CD4-positive, alpha-beta T cell treated with Interleukin-17A for 4 hours (primary cell): Measurements from ENCODE around the gene ADAP2.
"Not testable (repeated sequence)": the region's sequence is repeated elsewhere in the genome, so short reads cannot be mapped to it uniquely, and the experiment has no call there.

Source experiments
- DNase-seq: peaks from one replicate; pipeline ENCODE4 v3.0.0-alpha.2; 2020; ENCODE audit warnings: mixed read lengths

The ADAP2 gene

GRCh38 chr17:30931582-30931981 is 9.8 kb downstream of the ADAP2 start:
- not testable (repeated sequence) for DNase-seq

- DNase-seq = no peak
Observed at GRCh38 chr17:30933966-30934365, 12.2 kb downstream of the ADAP2 start.

GRCh38 chr17:30939051-30939689 is 17.4 kb downstream of the ADAP2 start:
- DNase-seq = no peak

GRCh38 chr17:30942308-30943079 is 20.7 kb downstream of the ADAP2 start:
- DNase-seq = no peak

- DNase-seq = no peak
Observed at GRCh38 chr17:30947796-30948195, 26.1 kb downstream of the ADAP2 start.

GRCh38 chr17:30950189-30950588 is 28.4 kb downstream of the ADAP2 start:
- DNase-seq = no peak

- DNase-seq = no peak
Observed at GRCh38 chr17:30950669-30951399, 29.1 kb downstream of the ADAP2 start.

GRCh38 chr17:30952638-30953393 is 31.1 kb downstream of the ADAP2 start:
- no peak for DNase-seq

GRCh38 chr17:30954046-30954830 is 32.5 kb downstream of the ADAP2 start:
- DNase-seq = no peak

GRCh38 chr17:30956764-30957374 is 35.1 kb downstream of the ADAP2 start:
- no peak for DNase-seq

GRCh38 chr17:30957741-30958140 is 36.0 kb downstream of the ADAP2 start:
- no peak for DNase-seq

GRCh38 chr17:30958187-30958586 is 36.4 kb downstream of the ADAP2 start:
- DNase-seq = no peak

- peak; percentile 14 for DNase-seq
Observed at GRCh38 chr17:30961209-30962188, 39.8 kb downstream of the ADAP2 start.

- not testable (repeated sequence) for DNase-seq
Observed at GRCh38 chr17:30964312-30964711, 42.6 kb downstream of the ADAP2 start.

- DNase-seq = no peak
Observed at GRCh38 chr17:30964876-30965275, 43.1 kb downstream of the ADAP2 start.

- DNase-seq = no peak
Observed at GRCh38 chr17:30965686-30966085, 43.9 kb downstream of the ADAP2 start.

- DNase-seq = not testable (repeated sequence)
Observed at GRCh38 chr17:30967911-30968310, 46.2 kb downstream of the ADAP2 start.

- DNase-seq = peak; percentile 7
Observed at GRCh38 chr17:30969989-30970830, 48.5 kb downstream of the ADAP2 start.

- peak; percentile 69 for DNase-seq
Observed at GRCh38 chr17:30970831-30971567, 49.3 kb downstream of the ADAP2 start, which contains the start of gene RNF135. RNF135 (plus strand) TSS chr17:30971039; CDS start chr17:30971074, 35 bp downstream.
